ENCODE measurements around the gene SPINDOC.
"Not testable (repeated sequence)": the region's sequence is repeated elsewhere in the genome, so short reads cannot be mapped to it uniquely, and the experiment has no call there.

SPINDOC gene

DNA sequence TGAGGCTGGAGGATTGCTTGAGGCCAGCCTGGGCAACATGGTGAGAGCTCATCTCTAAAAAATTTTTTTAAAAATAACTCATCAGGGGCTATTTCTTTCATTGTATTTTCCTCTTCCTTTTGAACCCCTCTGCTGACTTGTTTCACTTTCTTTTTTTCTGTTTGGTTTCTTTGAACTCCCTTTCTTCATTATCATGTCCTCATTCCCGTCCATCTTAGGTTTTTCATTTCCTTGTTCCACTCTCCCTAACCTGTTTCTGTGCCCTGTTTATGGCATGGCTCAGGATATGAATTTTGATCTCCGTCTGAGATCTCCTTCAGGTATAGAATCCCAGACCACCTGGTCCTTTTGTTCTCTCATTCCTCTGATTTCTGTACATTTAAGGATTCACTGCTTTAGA is 38.1 kb downstream of the SPINDOC start:
- DNase-seq (ENCODE audit: low read depth) = no peak
- TF ChIP-seq, protein P1, sequence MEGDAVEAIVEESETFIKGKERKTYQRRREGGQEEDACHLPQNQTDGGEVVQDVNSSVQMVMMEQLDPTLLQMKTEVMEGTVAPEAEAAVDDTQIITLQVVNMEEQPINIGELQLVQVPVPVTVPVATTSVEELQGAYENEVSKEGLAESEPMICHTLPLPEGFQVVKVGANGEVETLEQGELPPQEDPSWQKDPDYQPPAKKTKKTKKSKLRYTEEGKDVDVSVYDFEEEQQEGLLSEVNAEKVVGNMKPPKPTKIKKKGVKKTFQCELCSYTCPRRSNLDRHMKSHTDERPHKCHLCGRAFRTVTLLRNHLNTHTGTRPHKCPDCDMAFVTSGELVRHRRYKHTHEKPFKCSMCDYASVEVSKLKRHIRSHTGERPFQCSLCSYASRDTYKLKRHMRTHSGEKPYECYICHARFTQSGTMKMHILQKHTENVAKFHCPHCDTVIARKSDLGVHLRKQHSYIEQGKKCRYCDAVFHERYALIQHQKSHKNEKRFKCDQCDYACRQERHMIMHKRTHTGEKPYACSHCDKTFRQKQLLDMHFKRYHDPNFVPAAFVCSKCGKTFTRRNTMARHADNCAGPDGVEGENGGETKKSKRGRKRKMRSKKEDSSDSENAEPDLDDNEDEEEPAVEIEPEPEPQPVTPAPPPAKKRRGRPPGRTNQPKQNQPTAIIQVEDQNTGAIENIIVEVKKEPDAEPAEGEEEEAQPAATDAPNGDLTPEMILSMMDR (IDR thresholded peaks at IDR 0.05; ENCODE audit: low read depth, low read length, missing control alignments) = no peak
- no peak overlapping the region for H3K4me3 ChIP-seq (ENCODE audit: low read depth, low read length)

- H3K4me3 ChIP-seq (ENCODE audit: low read depth, low read length) = no peak overlapping the region
- TF ChIP-seq, protein P1 (IDR thresholded peaks at IDR 0.05; ENCODE audit: low read depth, low read length, missing control alignments) = no peak
- DNase-seq (ENCODE audit: low read depth) = no peak
These were observed 40.2 kb downstream of the SPINDOC start for GRCh38 chr11:63853476-63853875.

- no peak for DNase-seq (ENCODE audit: low read depth)
- TF ChIP-seq, protein P1 (IDR thresholded peaks at IDR 0.05; ENCODE audit: low read depth, low read length, missing control alignments) = no peak
- H3K4me3 ChIP-seq (ENCODE audit: low read depth, low read length) = no peak overlapping the region
These were observed 41.4 kb downstream of the SPINDOC start for GRCh38 chr11:63854696-63855095.

DNA sequence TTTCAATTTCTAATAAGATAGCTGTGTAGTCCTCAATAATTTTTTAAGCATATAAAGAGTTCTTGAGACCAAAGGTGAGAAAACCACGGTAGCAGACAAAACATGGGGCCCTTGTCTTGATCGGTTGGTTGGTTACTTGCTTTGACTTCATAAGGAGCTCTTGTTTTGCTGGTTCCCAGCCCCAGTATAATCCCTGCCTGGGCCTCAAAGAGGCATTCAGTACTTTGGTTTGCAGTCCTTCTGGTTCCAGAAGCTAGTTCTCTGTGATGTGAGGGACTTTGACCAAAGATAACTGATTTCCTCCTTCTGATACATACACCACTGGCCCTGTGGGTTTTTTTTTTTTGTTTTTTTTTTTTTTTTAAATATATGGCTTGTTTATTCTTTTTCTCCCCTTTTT is 42.7 kb downstream of the SPINDOC start:
- DNase-seq (ENCODE audit: low read depth) = no peak
- H3K4me3 ChIP-seq (ENCODE audit: low read depth, low read length) = no peak overlapping the region
- TF ChIP-seq, protein P1 (IDR thresholded peaks at IDR 0.05; ENCODE audit: low read depth, low read length, missing control alignments) = no peak

GRCh38 chr11:63858628-63859550 is 45.6 kb downstream of the SPINDOC start:
- no peak overlapping the region for H3K4me3 ChIP-seq (ENCODE audit: low read depth, low read length)
- TF ChIP-seq, protein P1 (IDR thresholded peaks at IDR 0.05; ENCODE audit: low read depth, low read length, missing control alignments) = no peak
- DNase-seq (ENCODE audit: low read depth) = no peak

- TF ChIP-seq, protein P1 (IDR thresholded peaks at IDR 0.05; ENCODE audit: low read depth, low read length, missing control alignments) = no peak
- DNase-seq (ENCODE audit: low read depth) = no peak
- H3K4me3 ChIP-seq (ENCODE audit: low read depth, low read length) = no peak overlapping the region
These were observed 49.7 kb downstream of the SPINDOC start for GRCh38 chr11:63862923-63863322.

- not testable (repeated sequence) for DNase-seq (ENCODE audit: low read depth); H3K4me3 ChIP-seq (ENCODE audit: low read depth, low read length)
These were observed 50.4 kb downstream of the SPINDOC start for GRCh38 chr11:63863620-63864019.

Measured in GM12864 (cell line).